Ishikawa (cell line): ENCODE measurements around the gene TECR.

Source experiments
- EP300 ChIP-seq: IDR thresholded peaks from 2 replicates; pipeline ENCODE4 v1.6.1; 2012; ENCODE audit warnings: borderline replicate concordance
- FOXM1 ChIP-seq: IDR thresholded peaks from 2 replicates; pipeline ENCODE4 v1.6.1; 2012; ENCODE audit warnings: low read depth, borderline replicate concordance
- MAX ChIP-seq: IDR thresholded peaks from 2 replicates; pipeline ENCODE4 v1.6.1; 2012
- RAD21 ChIP-seq: IDR thresholded peaks from 2 replicates; pipeline ENCODE4 v1.6.1; 2012; ENCODE audit warnings: low read depth
- REST ChIP-seq: IDR thresholded peaks from 2 replicates; pipeline ENCODE4 v1.6.1; 2012; ENCODE audit warnings: low read depth, mild to moderate bottlenecking
- TAF1 ChIP-seq: IDR thresholded peaks from 2 replicates; pipeline ENCODE4 v1.6.1; 2012; ENCODE audit warnings: low read depth, mild to moderate bottlenecking
- YY1 ChIP-seq: IDR thresholded peaks from 2 replicates; pipeline ENCODE4 v1.6.1; 2012; ENCODE audit warnings: low read depth

GRCh38 chr19:14570864-14571527, 41.6 kb downstream of the TECR start:
- TF ChIP-seq EP300 (no peak), RAD21 (no peak), TAF1 (no peak), FOXM1 (no peak), REST (no peak), YY1 (no peak), MAX (no peak)
